VCaP (cell line): Measurements from ENCODE around the gene HES4.

Experiments used
- H3K27ac ChIP-seq: fragments of 450-650 bp; 2 replicates; pipeline ENCODE4 v1.5.1; 2017
- TF ChIP-seq, protein P1 (sequence below): fragments of 450-650 bp; conservative IDR thresholded peaks from 2 replicates; pipeline ENCODE4 v1.5.1; 2017; ENCODE audit warnings: mild to moderate bottlenecking, moderate library complexity

Gene HES4

DNA sequence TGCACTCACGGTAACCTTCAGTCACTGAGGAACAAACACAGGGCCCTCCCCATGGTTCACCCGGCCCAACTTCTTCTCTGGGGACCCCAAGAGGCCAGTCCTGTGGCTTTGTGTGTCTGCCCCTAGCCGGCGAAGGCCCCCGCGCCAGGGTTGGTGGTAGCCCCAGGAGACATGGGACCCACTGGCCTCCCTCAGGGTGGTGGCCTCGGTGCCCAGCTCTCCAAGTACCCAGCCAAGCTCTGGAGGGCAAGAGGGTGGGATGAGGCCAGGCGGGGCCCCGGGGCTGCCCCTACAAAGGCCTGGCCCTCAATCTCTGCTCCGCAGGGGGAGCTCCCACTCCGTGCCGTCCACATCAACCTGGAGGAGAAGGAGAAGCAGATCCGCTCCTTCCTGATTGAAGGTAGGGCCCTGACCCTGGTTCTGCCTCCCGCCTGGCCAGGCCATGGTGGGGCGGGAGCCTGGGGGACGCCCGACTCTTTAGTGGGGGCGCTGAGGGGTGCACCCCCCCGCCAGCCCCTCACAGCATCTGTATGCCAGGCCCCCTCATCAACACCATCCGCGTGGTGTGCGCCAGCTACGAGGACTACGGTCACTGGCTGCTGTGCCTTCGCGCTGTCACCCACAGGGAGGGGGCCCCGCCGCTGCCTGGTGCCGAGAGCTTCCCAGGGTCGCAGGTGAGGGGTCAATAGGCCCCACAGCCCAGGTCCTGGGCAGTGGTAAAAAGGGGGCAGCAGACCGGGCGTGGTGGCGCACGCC lies 28.0 kb downstream of the HES4 start:
- TF ChIP-seq, protein P1, sequence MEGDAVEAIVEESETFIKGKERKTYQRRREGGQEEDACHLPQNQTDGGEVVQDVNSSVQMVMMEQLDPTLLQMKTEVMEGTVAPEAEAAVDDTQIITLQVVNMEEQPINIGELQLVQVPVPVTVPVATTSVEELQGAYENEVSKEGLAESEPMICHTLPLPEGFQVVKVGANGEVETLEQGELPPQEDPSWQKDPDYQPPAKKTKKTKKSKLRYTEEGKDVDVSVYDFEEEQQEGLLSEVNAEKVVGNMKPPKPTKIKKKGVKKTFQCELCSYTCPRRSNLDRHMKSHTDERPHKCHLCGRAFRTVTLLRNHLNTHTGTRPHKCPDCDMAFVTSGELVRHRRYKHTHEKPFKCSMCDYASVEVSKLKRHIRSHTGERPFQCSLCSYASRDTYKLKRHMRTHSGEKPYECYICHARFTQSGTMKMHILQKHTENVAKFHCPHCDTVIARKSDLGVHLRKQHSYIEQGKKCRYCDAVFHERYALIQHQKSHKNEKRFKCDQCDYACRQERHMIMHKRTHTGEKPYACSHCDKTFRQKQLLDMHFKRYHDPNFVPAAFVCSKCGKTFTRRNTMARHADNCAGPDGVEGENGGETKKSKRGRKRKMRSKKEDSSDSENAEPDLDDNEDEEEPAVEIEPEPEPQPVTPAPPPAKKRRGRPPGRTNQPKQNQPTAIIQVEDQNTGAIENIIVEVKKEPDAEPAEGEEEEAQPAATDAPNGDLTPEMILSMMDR: no peak
- no peak overlapping the region for H3K27ac ChIP-seq

GRCh38 chr1:970973-971730 lies 28.7 kb downstream of the HES4 start:
- no peak overlapping the region for H3K27ac ChIP-seq
- TF ChIP-seq, protein P1: no peak

DNA sequence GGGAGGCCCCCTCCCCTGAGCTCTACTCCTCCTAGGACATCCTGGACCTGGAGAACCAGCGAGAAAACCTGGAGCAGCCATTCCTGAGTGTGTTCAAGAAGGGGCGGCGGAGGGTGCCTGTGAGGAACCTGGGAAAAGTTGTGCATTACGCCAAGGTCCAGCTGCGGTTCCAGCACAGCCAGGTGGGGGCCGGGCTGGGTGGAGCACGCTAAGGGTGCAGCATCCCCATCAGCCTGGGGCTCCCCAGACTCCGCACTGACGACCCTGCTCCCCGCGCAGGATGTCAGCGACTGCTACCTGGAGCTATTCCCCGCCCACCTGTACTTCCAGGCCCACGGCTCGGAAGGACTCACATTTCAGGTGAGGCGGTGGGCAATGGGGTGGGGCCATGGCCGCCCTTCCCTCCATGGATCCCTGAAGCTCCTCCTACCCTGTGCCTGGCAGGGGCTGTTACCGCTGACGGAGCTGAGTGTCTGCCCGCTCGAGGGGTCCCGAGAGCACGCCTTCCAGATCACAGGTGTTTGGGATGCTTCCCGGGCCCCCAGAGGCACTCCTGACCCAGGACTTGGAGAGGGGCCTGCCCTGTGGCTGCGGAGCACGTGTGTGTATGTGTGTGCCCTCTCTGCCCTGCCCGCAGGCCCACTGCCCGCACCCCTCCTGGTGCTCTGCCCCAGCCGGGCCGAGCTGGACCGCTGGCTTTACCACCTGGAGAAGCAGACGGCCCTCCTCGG lies 29.5 kb downstream of the HES4 start:
- TF ChIP-seq, protein P1: no peak
- H3K27ac ChIP-seq: no peak overlapping the region

GRCh38 chr1:969260-969855 lies 30.5 kb downstream of the HES4 start:
- H3K27ac ChIP-seq: no peak overlapping the region
- TF ChIP-seq, protein P1: no peak

GRCh38 chr1:967466-968343 lies 32.2 kb downstream of the HES4 start:
- TF ChIP-seq, protein P1: no peak
- H3K27ac ChIP-seq: peak overlapping the region; percentile 89

- H3K27ac ChIP-seq: peak overlapping the region; percentile 89
- TF ChIP-seq, protein P1: no peak
These were observed 33.1 kb downstream of the HES4 start for GRCh38 chr1:966704-967300.
